GM19238 (cell line): ENCODE data around the gene MYH7.

ENCODE experiments used
- DNase-seq: peaks from one replicate; pipeline ENCODE4 v3.0.0; 2011; ENCODE audit warnings: low spot score; ENCODE audit not compliant: insufficient read length

MYH7 gene

DNA sequence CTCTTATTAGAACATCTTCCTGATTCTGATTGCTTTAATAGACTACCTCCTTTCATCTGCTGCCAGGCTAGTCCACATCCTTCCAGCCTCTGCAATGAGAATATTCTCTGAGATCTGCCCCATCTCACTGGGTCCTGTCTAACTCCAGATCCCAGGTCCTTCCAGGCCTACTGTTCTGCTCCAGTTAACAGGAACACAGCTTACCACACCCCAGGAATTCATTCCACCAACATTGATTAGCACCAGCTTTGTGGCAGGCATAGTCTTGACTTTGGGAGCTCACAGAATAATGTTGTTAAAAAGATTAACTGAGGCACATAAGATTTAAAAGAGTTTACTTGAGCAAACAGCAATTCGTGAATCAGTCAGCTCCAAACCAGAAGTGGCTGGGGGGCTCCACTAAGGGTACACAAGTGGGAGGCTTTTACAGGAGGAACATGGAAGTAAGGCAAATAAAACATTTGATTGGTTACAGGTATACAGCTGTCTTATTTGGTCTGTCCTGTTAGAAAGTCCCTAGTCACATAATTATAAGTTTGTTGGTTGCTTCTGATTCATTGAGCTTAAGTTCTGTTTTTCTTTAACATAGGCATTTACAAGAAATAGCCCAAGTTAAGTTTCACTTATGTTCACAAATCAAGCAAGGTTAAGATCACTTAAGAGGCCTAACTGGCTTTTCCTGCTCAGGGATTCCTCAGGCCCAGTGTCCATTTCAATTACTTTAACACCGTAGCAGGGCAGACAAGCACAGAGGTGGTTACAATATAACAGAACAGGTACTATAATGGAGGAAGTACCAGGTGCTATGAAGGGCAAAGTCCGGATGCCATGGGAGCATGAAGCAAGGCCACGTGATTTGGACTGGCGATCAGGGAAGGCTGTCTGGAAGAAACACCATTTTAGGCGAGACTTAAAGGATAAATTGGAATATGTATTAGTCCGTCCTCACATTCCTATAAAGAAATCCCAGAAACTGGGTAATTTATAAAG, 12.2 kb upstream of the MYH7 start:
- no peak for DNase-seq

DNA sequence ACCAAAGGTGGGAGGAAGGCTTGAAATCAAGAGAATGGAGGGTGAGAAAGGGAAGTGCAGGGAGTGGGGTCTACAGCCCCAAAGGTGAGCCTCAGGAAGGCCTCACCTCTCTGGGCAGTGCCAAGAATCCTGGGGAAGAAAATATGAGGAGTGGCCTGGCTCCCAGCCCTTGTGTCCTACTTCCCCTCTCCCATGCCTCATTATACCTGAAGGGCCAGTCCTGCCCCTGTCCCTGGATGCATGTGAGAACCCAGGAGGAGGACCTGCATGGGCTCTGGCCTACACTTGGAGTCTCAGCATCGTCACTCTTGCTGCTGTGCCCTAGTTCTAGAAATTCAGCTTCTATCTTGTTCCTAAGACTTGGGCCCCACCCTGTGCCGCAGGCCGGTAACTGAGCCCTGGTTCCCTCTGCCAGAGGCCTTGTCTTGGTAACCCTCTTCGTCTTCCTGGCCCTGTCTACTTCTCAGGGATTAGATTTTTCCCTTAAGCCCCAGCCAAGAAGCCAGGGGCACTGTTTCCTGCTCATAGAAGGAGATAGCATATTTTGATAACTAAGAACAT, 10.9 kb upstream of the MYH7 start:
- DNase-seq: no peak

DNA sequence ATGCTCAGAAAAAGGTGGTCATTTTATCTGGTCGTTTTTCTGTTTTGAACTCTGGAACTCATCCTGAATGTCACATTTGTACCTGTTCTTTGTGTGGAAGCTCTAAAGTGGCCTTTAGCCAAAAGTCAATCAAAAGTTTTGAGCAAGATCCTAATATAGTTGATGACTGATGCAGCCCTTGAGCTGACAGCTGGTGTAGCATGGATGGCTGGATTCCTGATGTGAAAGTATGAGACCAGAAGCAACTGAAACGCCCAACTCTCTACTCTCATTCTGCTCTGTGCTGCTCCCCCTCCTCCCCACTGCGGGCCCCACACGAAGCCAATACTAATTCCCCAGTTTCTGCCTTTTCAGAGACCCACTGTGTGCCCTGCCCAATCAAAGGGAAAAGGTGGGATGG, 10.3 kb upstream of the MYH7 start:
- no peak for DNase-seq

DNA sequence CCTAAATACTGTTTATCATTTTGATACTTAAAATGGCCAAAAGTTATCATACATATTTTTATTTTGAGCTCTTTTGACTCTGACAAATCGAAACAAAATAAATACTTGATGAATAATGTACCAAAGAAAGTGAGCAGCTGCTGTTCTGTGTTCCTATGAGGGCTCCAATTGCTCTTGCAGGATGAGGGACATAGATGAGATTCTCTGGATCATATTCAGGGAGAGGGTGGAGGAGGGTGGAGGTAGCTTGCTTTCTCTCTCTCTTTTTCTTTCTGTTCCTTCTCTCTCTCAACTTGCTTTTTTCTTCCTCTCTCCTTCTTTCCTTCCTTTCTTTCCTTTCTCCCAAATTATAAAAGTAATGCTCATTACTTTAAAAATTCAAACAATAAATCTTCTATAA, 8.9 kb upstream of the MYH7 start:
- no peak for DNase-seq

DNA sequence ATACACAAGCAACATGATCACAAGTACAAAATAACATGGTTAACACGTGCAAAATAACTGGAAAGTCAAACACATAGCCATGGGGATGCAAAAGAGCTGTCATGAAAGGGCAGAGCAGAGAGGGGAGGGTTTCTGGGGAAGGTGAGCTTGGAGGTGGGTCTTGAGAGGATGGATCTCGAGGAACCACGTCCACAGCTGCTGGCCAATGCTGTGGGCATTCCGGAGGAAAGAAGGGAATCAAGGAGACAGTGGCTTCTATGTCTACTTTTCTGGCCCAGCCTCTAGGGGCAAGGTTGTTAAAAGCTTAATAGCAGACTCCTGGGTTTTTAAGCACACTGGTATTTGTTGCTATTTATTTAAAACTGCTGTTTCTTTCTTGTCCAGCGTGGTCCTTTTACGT, 8.4 kb upstream of the MYH7 start:
- DNase-seq: no peak

DNA sequence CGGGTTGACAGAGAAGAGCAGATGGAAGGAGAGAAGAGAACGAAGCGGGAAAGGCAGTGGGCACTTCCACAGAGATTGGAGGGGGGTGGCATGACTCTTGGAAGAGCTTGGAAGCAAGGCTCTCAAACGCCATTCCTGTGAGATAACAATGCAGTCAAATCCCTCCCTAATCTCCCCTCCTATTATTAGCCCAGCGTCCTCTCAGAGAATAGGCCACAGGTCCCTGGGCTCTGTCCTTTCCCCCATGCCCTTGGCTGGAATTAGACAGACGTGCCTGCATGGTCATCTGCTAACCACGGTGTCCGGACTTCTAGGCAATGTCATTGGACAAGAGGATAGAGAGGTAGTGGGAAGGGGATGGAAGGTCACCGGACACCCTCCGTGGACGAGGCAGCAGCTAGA, 8.0 kb upstream of the MYH7 start:
- DNase-seq: no peak

DNA sequence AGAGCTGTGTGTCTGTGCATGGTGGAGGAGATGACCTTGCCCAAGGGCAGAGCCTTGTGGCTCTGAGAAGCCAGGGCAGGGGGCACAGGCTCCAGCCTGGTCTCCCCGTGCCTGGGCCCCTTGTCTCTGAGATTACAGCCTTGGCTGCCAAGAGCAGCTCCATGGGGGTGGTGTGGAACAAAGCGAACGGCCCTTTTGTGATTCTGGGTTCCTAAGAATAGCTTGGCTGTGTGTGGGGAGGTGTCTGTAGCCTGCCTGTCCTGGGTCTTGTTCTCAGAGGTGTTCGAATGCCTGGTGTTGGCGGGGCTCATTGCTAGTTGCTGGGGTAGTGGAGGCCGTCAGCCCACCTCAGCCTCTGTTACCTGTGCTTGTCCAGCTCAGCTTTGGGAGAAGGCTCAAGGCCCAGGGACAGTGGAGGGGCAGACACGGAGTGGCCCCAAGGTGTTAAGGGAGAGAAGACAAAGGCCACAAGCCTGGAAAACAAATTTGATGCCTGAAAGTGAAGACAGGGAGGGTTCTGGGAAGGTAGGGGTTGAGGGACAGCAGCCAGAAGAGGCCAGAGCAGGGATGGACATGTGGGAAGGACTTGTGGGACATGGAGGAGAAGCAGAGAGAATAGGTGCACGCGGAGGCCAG, 7.4 kb upstream of the MYH7 start:
- no peak for DNase-seq

DNA sequence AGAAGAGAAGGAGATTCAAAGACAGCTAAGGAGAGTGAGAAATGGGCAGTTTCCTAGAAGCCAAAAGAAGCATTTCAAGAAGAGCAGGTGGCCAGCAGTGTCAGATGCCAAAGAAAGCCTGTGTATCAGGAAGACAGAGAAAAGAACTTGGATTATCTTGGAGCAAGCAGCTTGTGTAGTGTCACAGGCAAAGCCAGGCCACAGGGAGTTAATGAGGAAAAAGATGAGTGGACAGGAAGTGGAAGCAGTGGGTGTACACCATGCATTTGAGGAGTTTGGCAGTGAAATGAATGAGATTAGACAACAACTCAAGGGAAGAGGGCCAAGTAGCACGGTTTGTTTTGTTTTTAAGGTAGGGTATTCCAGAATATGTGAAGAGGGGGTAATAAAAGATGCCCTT, 5.6 kb upstream of the MYH7 start:
- DNase-seq: no peak

DNA sequence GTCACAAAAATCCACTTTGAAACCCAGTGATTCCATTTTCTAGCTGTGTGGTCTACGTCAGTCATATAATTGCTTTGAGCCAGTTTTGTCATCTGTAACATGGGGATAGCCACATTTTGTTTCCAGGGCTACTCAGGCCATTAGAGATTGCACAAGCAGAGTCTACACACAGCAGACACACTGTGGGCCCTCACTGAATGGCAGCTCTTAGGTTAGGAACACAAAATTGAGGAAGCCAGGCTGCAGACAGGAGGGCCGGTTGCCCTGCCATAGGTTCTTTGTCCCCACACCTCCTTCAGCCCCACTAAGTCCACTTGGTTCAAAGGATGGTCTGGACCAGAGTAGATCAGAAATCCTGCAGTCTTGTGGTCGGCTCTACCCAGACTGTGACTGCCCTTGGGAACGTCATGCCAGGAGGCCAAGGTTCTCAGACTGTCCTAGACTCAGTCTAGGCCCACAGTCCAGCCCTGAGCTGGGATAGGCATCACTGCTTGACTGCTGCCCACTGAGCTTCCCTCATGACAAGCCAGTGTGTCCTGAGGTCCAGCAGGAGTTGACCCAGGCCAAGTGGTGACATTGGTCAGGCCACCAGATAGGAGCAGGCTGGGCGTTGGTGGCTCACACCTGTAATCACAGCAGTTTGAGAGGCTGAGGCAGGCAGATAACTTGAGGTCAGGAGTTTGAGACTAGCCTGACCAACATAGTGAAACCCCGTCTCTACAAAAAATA, 3.8 kb upstream of the MYH7 start:
- DNase-seq: no peak

DNA sequence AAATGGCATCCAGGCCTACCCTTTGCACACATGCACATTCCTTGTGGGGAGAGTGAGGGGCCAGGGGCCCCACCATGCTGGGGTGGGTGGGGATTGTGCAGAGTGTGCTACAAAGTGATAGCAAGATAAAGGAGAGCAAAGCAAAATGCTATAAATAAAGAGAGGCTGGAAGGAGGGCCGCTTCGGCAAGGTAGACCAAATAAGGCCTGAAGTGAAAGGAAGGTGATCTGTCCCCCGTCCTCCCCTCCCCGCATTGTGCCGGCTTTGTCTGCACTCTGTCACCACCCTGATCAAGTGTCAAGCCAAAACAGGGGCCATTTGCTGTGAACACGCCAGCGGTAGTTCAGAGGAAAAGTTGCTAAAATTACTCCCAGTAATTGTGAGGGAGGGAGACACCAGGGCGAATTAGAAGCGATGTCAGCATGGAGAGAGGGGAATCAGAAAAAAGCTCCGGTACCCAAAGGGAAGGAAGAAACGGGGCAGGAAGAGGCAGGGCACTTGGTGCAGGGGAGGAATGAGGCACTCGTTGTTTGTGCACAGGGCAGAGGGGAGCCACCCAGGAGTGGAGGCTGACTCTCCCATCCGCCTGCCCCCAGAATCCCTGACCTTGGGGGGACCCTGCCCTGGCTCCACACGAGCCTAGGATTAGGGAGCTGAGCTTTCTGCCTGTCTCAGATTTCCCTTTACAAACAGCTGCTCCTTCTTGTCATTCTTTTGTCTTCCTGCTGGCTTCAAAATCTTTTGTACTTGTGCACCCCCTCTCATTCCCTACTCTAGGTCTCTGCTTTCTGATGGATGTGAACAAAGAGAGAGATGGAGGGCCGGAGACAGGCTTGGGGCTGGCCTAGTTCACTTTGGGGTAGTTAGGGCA, 2.9 kb upstream of the MYH7 start:
- DNase-seq: no peak

DNA sequence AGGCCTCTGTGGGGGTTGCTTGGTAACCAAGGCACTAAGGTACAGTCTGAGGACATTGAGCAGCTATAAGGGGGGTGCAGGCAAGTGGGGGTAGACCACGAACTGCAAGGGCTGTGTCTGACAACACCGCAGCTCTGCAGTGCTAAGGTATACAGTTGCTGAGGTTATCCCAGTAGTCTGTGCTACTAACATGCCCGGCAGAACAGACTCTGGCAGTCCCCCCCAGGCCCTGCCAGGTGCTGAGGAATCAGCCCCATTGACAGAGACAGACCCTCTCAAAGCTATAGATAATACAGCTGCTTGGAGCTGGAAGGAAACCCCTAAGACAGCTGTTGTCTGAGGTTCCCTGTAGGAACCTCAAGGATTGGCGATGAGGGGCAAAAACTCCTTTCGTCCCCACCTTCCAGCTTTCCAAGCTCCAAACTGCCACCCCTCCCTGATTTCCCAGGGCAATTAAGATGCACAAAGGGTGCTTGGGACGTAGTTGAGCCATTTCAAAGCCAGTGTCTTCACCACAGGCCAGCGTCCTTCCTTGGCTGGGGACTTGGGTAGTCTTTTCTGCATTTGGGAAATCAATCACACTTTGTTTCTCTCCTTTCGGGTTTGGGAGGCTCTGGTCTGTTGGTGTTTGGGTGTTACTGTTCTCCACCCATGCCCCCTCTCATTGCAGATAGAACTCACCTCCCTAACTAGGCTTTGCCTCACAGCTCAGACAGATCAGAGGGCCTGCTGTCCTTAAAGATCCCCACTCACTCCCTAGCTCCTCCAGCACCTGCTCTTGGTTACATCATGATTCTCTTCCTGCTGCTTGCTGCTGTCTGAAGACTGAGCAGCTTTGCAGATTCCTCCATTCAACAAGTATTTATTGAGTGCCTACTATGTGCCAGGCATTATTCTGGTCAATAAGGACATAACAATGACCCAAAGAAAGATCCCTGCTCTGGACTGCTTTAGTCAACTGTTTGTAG, 2.0 kb upstream of the MYH7 start:
- no peak for DNase-seq

DNA sequence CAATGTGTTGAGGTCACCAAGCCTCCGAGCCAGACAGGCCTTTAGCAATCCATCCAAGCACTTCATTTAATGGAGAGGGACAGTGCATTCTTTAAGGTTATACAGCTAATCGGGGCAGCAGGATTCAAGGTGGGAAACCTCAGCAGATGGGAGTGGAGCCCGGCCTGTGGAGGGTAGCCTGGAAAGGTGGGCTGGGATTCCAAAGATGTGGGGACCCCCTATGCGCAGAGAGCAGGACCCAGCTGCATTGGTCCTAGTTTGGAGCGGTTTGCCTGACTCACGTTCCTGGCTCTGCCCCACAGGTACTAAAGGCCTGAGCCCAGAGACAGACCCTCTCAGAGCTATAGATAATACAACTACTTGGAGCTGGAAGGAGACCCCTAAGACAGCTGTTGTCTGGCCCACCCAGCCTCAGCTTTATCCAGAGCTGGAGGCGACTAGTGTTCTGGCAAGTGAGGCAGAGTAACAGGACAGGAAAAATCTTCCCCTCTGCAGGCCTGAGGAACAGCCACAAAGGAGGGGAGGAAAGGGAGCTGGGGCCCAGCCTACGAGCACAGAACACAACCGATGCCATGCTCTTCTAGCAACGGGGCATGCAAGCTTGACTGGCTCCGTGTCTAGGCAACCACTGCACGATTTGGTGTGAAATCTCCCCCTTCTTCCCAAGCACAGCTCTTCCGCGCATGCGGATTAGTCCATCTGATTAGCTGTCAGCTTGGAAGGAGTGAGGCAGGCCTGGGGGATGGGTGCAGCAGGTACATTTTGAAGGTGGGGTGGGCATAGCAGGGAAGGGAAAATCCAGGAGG, 1.1 kb upstream of the MYH7 start:
- DNase-seq: no peak

DNA sequence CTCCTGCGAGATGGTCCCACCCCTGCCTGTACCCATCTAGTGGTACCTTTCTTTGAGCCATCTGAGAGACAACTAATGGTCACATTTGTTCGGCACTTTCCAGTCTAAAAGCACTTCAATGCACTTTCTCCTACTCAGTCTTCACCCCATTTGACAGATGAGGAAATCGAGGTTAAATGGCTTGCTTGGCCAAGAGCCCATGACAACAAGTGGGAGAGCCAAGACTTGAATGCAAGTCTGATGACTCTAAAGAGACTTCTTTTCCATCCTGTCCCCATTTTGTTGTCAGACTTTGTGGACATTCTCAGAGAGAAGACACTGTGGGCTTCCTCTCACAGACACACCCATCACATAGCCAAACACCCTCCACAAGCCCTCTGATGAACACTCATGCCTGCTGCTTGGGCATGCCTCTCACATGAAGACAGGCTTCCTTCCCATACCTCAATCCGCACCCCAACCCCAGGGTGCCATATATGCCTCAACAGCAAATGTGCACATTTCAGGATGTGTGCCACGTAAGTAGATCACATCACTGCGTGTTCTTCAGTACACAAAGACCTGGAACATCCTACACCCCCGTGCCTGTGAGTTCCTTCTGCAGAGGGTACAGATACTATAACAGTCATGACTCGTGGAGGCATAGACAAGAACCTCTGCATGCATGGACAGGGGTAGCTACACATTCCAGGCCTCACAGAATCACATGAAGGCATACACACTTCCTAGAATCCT, 805 bp downstream of the MYH7 start:
- DNase-seq: no peak

DNA sequence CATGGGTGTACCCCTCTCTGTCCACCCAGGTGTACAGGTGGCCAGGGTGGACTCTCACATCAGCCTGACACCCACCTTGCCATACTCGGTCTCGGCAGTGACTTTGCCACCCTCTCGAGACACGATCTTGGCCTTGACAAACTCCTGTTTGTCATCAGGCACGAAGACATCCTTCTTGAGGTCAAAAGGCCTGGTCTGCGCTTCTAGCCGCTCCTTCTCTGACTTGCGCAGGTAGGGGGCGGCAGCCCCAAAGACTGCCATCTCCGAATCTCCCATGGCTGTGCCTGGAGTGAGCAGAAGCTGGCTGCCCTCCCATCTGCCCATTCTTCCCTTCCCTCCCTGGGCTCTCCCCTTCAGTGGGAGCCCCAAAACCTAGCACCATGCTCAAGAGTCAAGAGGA, 2.0 kb downstream of the MYH7 start:
- no peak for DNase-seq

DNA sequence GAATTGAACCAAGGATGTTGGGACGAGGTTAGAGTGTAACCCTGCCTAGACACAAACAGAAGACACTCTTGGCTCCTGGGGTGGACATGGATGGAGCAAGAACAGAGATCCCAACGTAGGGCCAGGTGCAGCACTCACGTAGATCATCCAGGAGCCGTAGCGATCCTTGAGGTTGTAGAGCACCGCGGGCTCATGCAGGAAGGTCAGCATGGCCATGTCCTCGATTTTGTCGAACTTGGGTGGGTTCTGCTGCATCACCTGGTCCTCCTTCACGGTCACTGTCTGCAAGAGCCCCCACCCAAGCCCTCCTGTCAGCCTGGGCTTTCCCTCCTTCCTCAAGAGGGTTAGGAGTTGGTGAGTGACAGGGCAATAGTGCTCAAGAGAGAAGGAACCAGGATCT, 2.5 kb downstream of the MYH7 start:
- DNase-seq: no peak

DNA sequence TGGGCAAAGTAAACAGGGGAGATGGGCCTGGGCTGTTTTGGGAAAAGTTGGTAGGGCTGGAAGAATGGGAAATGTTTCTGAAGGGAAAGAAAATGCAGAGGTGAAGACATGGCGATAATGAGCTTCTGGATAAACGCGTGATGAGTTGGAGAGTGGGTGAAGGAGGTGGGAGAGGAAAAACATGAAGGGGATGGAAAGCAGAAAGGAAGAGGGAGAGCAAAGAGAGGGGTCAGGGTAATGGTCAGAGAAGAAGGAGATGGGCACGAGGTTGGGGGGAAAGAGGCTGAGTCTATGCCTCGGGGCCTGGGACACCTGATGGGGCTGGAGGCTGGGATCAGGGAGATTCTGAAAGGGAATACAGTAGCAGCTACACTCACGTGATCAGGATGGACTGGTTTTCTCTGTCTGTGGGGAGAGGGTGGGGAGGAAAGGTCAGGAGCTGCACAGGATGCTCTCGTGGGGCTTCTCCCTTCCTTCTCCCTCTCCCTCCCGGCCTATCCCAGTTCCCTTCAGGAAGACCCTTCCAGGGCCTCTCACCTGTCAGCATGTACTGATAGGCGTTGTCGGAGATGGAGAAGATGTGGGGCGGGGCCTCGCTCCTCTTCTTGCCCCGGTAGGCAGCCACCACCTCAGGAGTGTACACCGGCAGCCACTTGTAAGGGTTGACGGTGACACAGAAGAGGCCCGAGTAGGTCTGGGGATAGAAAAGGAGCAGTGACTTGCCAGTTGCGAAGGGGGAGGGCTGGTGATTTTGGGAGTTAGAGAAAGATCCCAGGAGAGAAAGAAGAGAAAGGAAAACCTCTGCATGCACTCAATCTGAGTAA, 3.1 kb downstream of the MYH7 start:
- no peak for DNase-seq

DNA sequence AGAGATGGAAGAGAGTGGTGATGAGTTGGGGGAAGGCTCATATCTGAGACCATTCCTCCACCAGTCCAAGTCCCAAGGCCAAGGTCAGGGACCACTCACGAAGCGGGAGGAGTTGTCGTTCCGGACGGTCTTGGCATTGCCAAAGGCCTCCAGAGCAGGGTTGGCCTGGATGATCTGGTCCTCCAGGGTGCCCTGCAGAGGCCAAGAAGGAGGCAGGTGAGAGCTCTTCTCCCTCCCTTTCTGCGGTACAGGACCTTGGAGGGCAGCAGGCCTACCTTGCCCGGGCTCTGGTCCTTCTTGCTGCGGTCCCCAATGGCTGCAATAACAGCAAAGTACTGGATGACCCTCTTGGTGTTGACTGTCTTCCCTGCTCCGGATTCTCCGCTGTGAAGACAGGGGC, 4.0 kb downstream of the MYH7 start:
- DNase-seq: no peak
